Keratinocyte (primary cell): ENCODE measurements around the gene SH3GLB1.

ENCODE experiments used
- EZH2 ChIP-seq: IDR thresholded peaks from one replicate; pipeline ENCODE4 v1.6.1; 2012; ENCODE audit warnings: inconsistent platforms, mild to moderate bottlenecking, low read length, moderate library complexity
- TF ChIP-seq, protein P1 (sequence below), 3 experiments: IDR thresholded peaks in 1 of 3; conservative IDR thresholded peaks in 1 of 3; optimal IDR thresholded peaks in 1 of 3; 2 replicates in 2 of 3; 3 replicates in 1 of 3; pipeline versions ENCODE3 to v1.5.1; 2011; ENCODE audit warnings: low read length in 3 of 3, mild to moderate bottlenecking in 3 of 3, moderate library complexity in 2 of 3, control low read depth in 1 of 3, inconsistent platforms in 1 of 3; ENCODE audit not compliant: insufficient read depth in 2 of 3; ENCODE audit errors: extremely low read depth in 1 of 3

DNA sequence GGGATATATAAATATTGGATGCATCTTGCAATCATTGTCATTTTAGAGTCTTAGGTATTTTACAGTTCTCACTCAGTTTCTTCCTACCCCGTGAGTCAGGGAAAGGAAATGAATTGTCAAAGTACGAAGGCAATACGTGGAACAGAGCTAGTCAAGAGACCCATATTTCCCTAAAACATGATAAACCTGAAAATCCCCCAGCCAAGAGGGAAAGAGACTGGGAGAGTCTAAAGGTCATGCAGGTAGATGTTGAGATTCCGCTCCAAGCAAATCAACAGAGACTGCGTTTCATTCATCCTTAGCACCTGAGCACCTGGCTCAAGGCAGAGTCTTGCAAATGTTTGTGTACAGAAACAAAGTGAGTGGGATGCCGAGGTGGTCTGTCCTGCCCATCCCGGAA is 58.0 kb downstream of the SH3GLB1 start:
- TF ChIP-seq, protein P1, sequence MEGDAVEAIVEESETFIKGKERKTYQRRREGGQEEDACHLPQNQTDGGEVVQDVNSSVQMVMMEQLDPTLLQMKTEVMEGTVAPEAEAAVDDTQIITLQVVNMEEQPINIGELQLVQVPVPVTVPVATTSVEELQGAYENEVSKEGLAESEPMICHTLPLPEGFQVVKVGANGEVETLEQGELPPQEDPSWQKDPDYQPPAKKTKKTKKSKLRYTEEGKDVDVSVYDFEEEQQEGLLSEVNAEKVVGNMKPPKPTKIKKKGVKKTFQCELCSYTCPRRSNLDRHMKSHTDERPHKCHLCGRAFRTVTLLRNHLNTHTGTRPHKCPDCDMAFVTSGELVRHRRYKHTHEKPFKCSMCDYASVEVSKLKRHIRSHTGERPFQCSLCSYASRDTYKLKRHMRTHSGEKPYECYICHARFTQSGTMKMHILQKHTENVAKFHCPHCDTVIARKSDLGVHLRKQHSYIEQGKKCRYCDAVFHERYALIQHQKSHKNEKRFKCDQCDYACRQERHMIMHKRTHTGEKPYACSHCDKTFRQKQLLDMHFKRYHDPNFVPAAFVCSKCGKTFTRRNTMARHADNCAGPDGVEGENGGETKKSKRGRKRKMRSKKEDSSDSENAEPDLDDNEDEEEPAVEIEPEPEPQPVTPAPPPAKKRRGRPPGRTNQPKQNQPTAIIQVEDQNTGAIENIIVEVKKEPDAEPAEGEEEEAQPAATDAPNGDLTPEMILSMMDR (optimal IDR thresholded peaks at IDR 0.05 in 1 of 3, IDR thresholded peaks at IDR 0.05 in 1 of 3, conservative IDR thresholded peaks at IDR 0.05 in 1 of 3; ENCODE audit: extremely low read depth in 1 of 3, insufficient read depth in 2 of 3, low read length in 3 of 3), result no peak
- no peak for TF ChIP-seq EZH2
